HG03060 (cell line): ENCODE results near the gene HYOU1.
"Not testable (repeated sequence)": the region's sequence is repeated elsewhere in the genome, so short reads cannot be mapped to it uniquely, and the experiment has no call there.

ENCODE experiments used
- ATAC-seq: cut with Tn5 transposase; IDR thresholded peaks from one replicate; pipeline ENCODE4 v1.9.1; 2021; ENCODE audit warnings: low read depth, moderate number of reproducible peaks; ENCODE audit not compliant: unreplicated experiment

HYOU1 gene

GRCh38 chr11:119023741-119024140, 33.3 kb downstream of the HYOU1 start:
- no peak for ATAC-seq

GRCh38 chr11:119021631-119022030, 35.4 kb downstream of the HYOU1 start:
- no peak for ATAC-seq

- no peak for ATAC-seq
Measured at GRCh38 chr11:119019996-119020395, 37.0 kb downstream of the HYOU1 start.

GRCh38 chr11:119018074-119018938, 38.7 kb downstream of the HYOU1 start, which contains the start of the genes RPS25 and TRAPPC4:
Gene RPS25 (minus strand): TSS chr11:119018343. CDS start chr11:119018284, 59 bp downstream.
Gene TRAPPC4 (plus strand): TSS chr11:119018766. CDS start chr11:119018796, 30 bp downstream.
- ATAC-seq: peak; percentile 80

GRCh38 chr11:119017377-119017776, 39.6 kb downstream of the HYOU1 start:
- not testable (repeated sequence) for ATAC-seq

GRCh38 chr11:119016216-119017009, 40.6 kb downstream of the HYOU1 start:
- no peak for ATAC-seq

- no peak for ATAC-seq
Measured at GRCh38 chr11:119015054-119015611, 41.9 kb downstream of the HYOU1 start.

GRCh38 chr11:119014209-119014924, 42.6 kb downstream of the HYOU1 start:
- no peak for ATAC-seq

- no peak for ATAC-seq
Measured at GRCh38 chr11:119012629-119013170, 44.3 kb downstream of the HYOU1 start.

GRCh38 chr11:119011476-119012053, 45.4 kb downstream of the HYOU1 start:
- ATAC-seq: no peak

GRCh38 chr11:119006656-119007055, 50.3 kb downstream of the HYOU1 start:
- no peak for ATAC-seq

GRCh38 chr11:119000906-119001305, 56.1 kb downstream of the HYOU1 start:
- ATAC-seq: no peak

- no peak for ATAC-seq
Measured at GRCh38 chr11:118998822-118999221, 58.2 kb downstream of the HYOU1 start.

- ATAC-seq: no peak
Measured at GRCh38 chr11:118998388-118998717, 58.7 kb downstream of the HYOU1 start.

- peak; percentile 59 for ATAC-seq
Measured at GRCh38 chr11:118997627-118998387, 59.2 kb downstream of the HYOU1 start, which contains the start of gene CENATAC. Gene CENATAC (plus strand): TSS chr11:118998138. CDS start chr11:118998198, 60 bp downstream.

GRCh38 chr11:118996926-118997626, 59.9 kb downstream of the HYOU1 start:
- ATAC-seq: no peak
